Lung (tissue), 12 donors: ENCODE measurements around the gene BIRC5. TPM values are rescaled to one million over a fixed set of nuclear protein-coding genes. Genes with fewer than 3 reads are reported as not detected.
A peak's percentile ranks its signal among the peaks of the same experiment; 100 is the strongest.

Experiments
- ATAC-seq: fragments of 200-7000 bp; cut with Tn5 transposase; one replicate; pipeline ENCODE4 v1.9.1; 2020; ENCODE audit warnings: moderate number of reproducible peaks; ENCODE audit not compliant: insufficient read depth, low FRiP score
- DNase-seq, 3 donors: peaks; one replicate each; pipeline ENCODE4 v3.0.0-alpha.2; 2013 to 2017
- H3K27ac ChIP-seq, 2 donors: one replicate each; pipeline ENCODE4 v1.5.1; 2013; ENCODE audit warnings: mild to moderate bottlenecking in 2 of 2, moderate library complexity in 2 of 2, control low read depth in 1 of 2, inconsistent platforms in 1 of 2, low read depth in 1 of 2, low read length in 1 of 2
- H3K27me3 ChIP-seq, 3 donors: one replicate each; pipeline ENCODE4 v1.5.1; 2013; ENCODE audit warnings: low read length in 2 of 3; ENCODE audit not compliant: control insufficient read depth in 3 of 3, insufficient read depth in 3 of 3
- H3K36me3 ChIP-seq, 4 donors: one replicate each; pipeline ENCODE4 v1.5.1; 2013; ENCODE audit warnings: low read length in 4 of 4, mild to moderate bottlenecking in 1 of 4, moderate library complexity in 1 of 4; ENCODE audit not compliant: control insufficient read depth in 4 of 4, insufficient read depth in 4 of 4
- H3K4me1 ChIP-seq, 5 donors: one replicate each; pipeline ENCODE4 v1.5.1; 2013; ENCODE audit warnings: low read length in 5 of 5, mild to moderate bottlenecking in 2 of 5, moderate library complexity in 1 of 5; ENCODE audit not compliant: control insufficient read depth in 5 of 5, insufficient read depth in 5 of 5
- H3K4me3 ChIP-seq: one replicate; pipeline ENCODE4 v1.5.1; 2013; ENCODE audit warnings: mild to moderate bottlenecking, control low read depth, moderate library complexity
- H3K9ac ChIP-seq, 2 donors: one replicate each; pipeline ENCODE4 v1.5.1; 2013; ENCODE audit warnings: low read length in 2 of 2, control low read depth in 1 of 2; ENCODE audit not compliant: insufficient read depth in 1 of 2
- H3K9me3 ChIP-seq, 4 donors: one replicate each; pipeline ENCODE4 v1.5.1; 2013; ENCODE audit warnings: low read length in 3 of 4, mild to moderate bottlenecking in 1 of 4, moderate library complexity in 1 of 4; ENCODE audit not compliant: control insufficient read depth in 4 of 4, insufficient read depth in 3 of 4
- CTCF ChIP-seq: IDR thresholded peaks from 2 replicates; pipeline ENCODE4 v1.5.1; 2012; ENCODE audit warnings: mild to moderate bottlenecking; ENCODE audit errors: control extremely low read depth, extremely low read depth
- WGBS, 2 donors: extraction: QIAGEN DNeasy Blood & Tissue Kit; methylation state at CpG; one replicate each; pipeline ENCODE4 v1.1.7; 2013; 5-methylcytosine and 5-hydroxymethylcytosine counted together
- polyA plus RNA-seq, 2 donors: library from polyadenylated mRNA; stranded (reverse); fragments of 200-250 nt; gene quantifications; one replicate each; pipeline ENCODE4 v1.2.1, GENCODE V29; 2013
- total RNA-seq, 2 donors: library from RNA; depleted of rRNA in 1 of 2; stranded (reverse); fragments of >200 nt in 1 of 2; gene quantifications; one replicate each; pipeline ENCODE4 v1.2.1, GENCODE V29; 2014 to 2021
- donor health status: control.
- donor health status: control.
- donor health status: Bipolar disorder and iron deficiency.
- donor health status: healthy.
- donor health status: DM: yes; HTN: yes; CAD: no.

The BIRC5 gene
- total and polyA plus RNA-seq, 4 donors = 1.1 to 11.2 (median 2.4) TPM

GRCh38 chr17:78208486-78208885, 5.6 kb upstream of the BIRC5 start:
- 90% methylated on average over 3 of the region's 3 CpGs for WGBS, 2 donors

DNA sequence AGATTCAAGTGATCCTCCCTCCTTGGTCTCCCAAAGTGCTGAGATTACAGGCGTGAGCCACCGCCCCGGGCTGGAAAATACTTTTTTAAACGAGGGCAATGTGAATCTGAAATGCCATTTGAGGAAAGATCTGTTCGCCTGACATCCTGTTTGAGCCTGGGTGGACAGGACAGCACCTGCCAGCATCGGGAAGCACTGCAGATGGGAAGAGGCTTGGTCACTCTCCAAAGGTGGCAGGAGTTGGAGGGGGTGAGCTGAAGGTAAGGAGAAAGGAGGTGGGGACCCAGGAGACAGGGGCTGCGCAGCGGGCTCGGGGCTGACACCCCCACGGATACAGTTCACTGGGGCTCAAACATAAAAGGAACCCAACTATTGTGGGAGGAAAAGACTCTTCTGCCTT, 3.9 kb upstream of the BIRC5 start:
- Histone ChIP-seq H3K27me3 (no peaks in the 10 kb centered on the region), H3K9ac (no peak overlapping the region), H3K4me3 (no peak overlapping the region), H3K36me3 (peaks cover 0 to 4% (median 0%) of the 10 kb centered on the region in 4 donors), H3K27ac (no peak overlapping the region), H3K4me1 (peaks cover 0 to 9% (median 3%) of the 10 kb centered on the region in 5 donors), H3K9me3 (no peaks in the 10 kb centered on the region)
- ATAC-seq (no peak), DNase-seq (no peak)
- WGBS, 2 donors = 83 to 89% methylated on average over 10 of the region's 10 CpGs
- TF ChIP-seq CTCF = no peak

More at GRCh38 chr17:78208486-78208885, 5.6 kb upstream of the BIRC5 start:
- Histone ChIP-seq H3K27ac (no peak overlapping the region), H3K9me3 (no peaks in the 10 kb centered on the region), H3K9ac (no peak overlapping the region), H3K4me3 (no peak overlapping the region), H3K36me3 (peaks cover 0 to 5% (median 0%) of the 10 kb centered on the region in 4 donors), H3K27me3 (no peaks in the 10 kb centered on the region), H3K4me1 (peaks cover 0 to 2% (median 0%) of the 10 kb centered on the region in 5 donors)
- DNase-seq (no peak), ATAC-seq (no peak)
- TF ChIP-seq CTCF = no peak

- DNase-seq (no peak), ATAC-seq (no peak)
- WGBS, 2 donors = 77 to 88% methylated on average over 11 of the region's 11 CpGs
- Histone ChIP-seq H3K36me3 (peaks cover 0 to 3% (median 0%) of the 10 kb centered on the region in 4 donors), H3K4me3 (no peak overlapping the region), H3K9me3 (no peaks in the 10 kb centered on the region), H3K27ac (no peak overlapping the region), H3K27me3 (no peaks in the 10 kb centered on the region), H3K9ac (no peak overlapping the region), H3K4me1 (peaks cover 0 to 14% (median 3%) of the 10 kb centered on the region in 5 donors)
- TF ChIP-seq CTCF = no peak
These were observed 3.0 kb upstream of the BIRC5 start for GRCh38 chr17:78211032-78211431.

DNA sequence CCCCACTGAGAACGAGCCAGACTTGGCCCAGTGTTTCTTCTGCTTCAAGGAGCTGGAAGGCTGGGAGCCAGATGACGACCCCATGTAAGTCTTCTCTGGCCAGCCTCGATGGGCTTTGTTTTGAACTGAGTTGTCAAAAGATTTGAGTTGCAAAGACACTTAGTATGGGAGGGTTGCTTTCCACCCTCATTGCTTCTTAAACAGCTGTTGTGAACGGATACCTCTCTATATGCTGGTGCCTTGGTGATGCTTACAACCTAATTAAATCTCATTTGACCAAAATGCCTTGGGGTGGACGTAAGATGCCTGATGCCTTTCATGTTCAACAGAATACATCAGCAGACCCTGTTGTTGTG, 631 bp downstream of the BIRC5 start:
- H3K4me1 ChIP-seq = peaks cover 0 to 18% (median 3%) of the 10 kb centered on the region in 5 donors
- H3K27ac ChIP-seq = no peak overlapping the region
- no peaks in the 10 kb centered on the region for H3K27me3 ChIP-seq
- TF ChIP-seq CTCF = no peak
- no peaks in the 10 kb centered on the region for H3K9me3 ChIP-seq
- 24 to 33% methylated on average over 5 of the region's 5 CpGs for WGBS, 2 donors
- H3K36me3 ChIP-seq = peaks cover 0 to 2% (median 0%) of the 10 kb centered on the region in 4 donors
- H3K9ac ChIP-seq = peak overlapping the region in 1 of 2 donors; percentile 53
- H3K4me3 ChIP-seq = no peak overlapping the region
- DNase-seq (peak in 1 of 3 donors; percentile 18), ATAC-seq (no peak)
